Measurements from ENCODE around the gene OTUD1.
A peak's percentile ranks its signal among the peaks of the same experiment; 100 is the strongest.

OTUD1 gene

GRCh38 chr10:23412223-23412622 lies 26.7 kb upstream of the OTUD1 start:
- DNase-seq: no peak
- ChIA-PET CTCF (no interaction called here), POLR2A (no interaction called here)
- Histone ChIP-seq H3K9me3 (ENCODE audit: control extremely low read depth in 1 of 5, control insufficient read depth in 4 of 5, insufficient read depth in 2 of 5, low read depth in 1 of 5, low read length in 4 of 5) (no peaks in the 10 kb centered on the region), H3K27me3 (replicated peaks in 2 of 5; ENCODE audit: control insufficient read depth in 4 of 5, insufficient read depth in 5 of 5, low read length in 4 of 5) (no peaks in the 10 kb centered on the region), H3K27ac (ENCODE audit: insufficient read depth in 1 of 2, low read depth in 1 of 2, low read length in 2 of 2, poor library complexity in 1 of 2, severe bottlenecking in 2 of 2) (no peak overlapping the region), H3K4me3 (ENCODE audit: control insufficient read depth in 1 of 7, extremely low read depth in 1 of 7, insufficient read depth in 4 of 7, low read depth in 2 of 7, low read length in 6 of 7) (no peak overlapping the region), H3K4me1 (ENCODE audit: control extremely low read depth in 1 of 4, control insufficient read depth in 4 of 4, insufficient read depth in 4 of 4, low read length in 3 of 4) (no peaks in the 10 kb centered on the region), H3K36me3 (ENCODE audit: control insufficient read depth in 4 of 4, insufficient read depth in 4 of 4, low read length in 3 of 4) (no peaks in the 10 kb centered on the region)
- no CpG with 5 or more reads among the region's 2 CpGs for WGBS (ENCODE audit: insufficient coverage)

GRCh38 chr10:23413629-23414089 lies 25.2 kb upstream of the OTUD1 start:
- no peak overlapping the region for H3K4me3 ChIP-seq (ENCODE audit: control insufficient read depth in 1 of 7, extremely low read depth in 1 of 7, insufficient read depth in 4 of 7, low read depth in 2 of 7, low read length in 6 of 7)
- no peaks in the 10 kb centered on the region for H3K27me3 ChIP-seq (replicated peaks in 2 of 5; ENCODE audit: control insufficient read depth in 4 of 5, insufficient read depth in 5 of 5, low read length in 4 of 5)
- no peaks in the 10 kb centered on the region for H3K4me1 ChIP-seq (ENCODE audit: control extremely low read depth in 1 of 4, control insufficient read depth in 4 of 4, insufficient read depth in 4 of 4, low read length in 3 of 4)
- no peak overlapping the region for H3K27ac ChIP-seq (ENCODE audit: insufficient read depth in 1 of 2, low read depth in 1 of 2, low read length in 2 of 2, poor library complexity in 1 of 2, severe bottlenecking in 2 of 2)
- WGBS (ENCODE audit: insufficient coverage): no CpG with 5 or more reads among the region's 5 CpGs
- CTCF ChIA-PET: no interaction called here
- POLR2A ChIA-PET: no interaction called here
- peak in 1 of 3 donors; percentile 6 for DNase-seq
- H3K36me3 ChIP-seq (ENCODE audit: control insufficient read depth in 4 of 4, insufficient read depth in 4 of 4, low read length in 3 of 4): no peaks in the 10 kb centered on the region
- H3K9me3 ChIP-seq (ENCODE audit: control extremely low read depth in 1 of 5, control insufficient read depth in 4 of 5, insufficient read depth in 2 of 5, low read depth in 1 of 5, low read length in 4 of 5): no peaks in the 10 kb centered on the region

- Histone ChIP-seq H3K4me1 (ENCODE audit: control extremely low read depth in 1 of 4, control insufficient read depth in 4 of 4, insufficient read depth in 4 of 4, low read length in 3 of 4) (no peaks in the 10 kb centered on the region), H3K4me3 (ENCODE audit: control insufficient read depth in 1 of 7, extremely low read depth in 1 of 7, insufficient read depth in 4 of 7, low read depth in 2 of 7, low read length in 6 of 7) (no peak overlapping the region), H3K9me3 (ENCODE audit: control extremely low read depth in 1 of 5, control insufficient read depth in 4 of 5, insufficient read depth in 2 of 5, low read depth in 1 of 5, low read length in 4 of 5) (no peaks in the 10 kb centered on the region), H3K27me3 (replicated peaks in 2 of 5; ENCODE audit: control insufficient read depth in 4 of 5, insufficient read depth in 5 of 5, low read length in 4 of 5) (no peaks in the 10 kb centered on the region), H3K27ac (ENCODE audit: insufficient read depth in 1 of 2, low read depth in 1 of 2, low read length in 2 of 2, poor library complexity in 1 of 2, severe bottlenecking in 2 of 2) (no peak overlapping the region), H3K36me3 (ENCODE audit: control insufficient read depth in 4 of 4, insufficient read depth in 4 of 4, low read length in 3 of 4) (no peaks in the 10 kb centered on the region)
- CTCF ChIA-PET: no interaction called here
- POLR2A ChIA-PET: no interaction called here
- 88% methylated on average over 1 of the region's 2 CpGs for WGBS (ENCODE audit: insufficient coverage)
- DNase-seq: no peak
Measured at GRCh38 chr10:23414658-23415057, 24.2 kb upstream of the OTUD1 start.

- Histone ChIP-seq H3K27me3 (replicated peaks in 2 of 5; ENCODE audit: control insufficient read depth in 4 of 5, insufficient read depth in 5 of 5, low read length in 4 of 5) (no peaks in the 10 kb centered on the region), H3K4me1 (ENCODE audit: control extremely low read depth in 1 of 4, control insufficient read depth in 4 of 4, insufficient read depth in 4 of 4, low read length in 3 of 4) (no peaks in the 10 kb centered on the region), H3K27ac (ENCODE audit: insufficient read depth in 1 of 2, low read depth in 1 of 2, low read length in 2 of 2, poor library complexity in 1 of 2, severe bottlenecking in 2 of 2) (no peak overlapping the region), H3K9me3 (ENCODE audit: control extremely low read depth in 1 of 5, control insufficient read depth in 4 of 5, insufficient read depth in 2 of 5, low read depth in 1 of 5, low read length in 4 of 5) (no peaks in the 10 kb centered on the region), H3K4me3 (ENCODE audit: control insufficient read depth in 1 of 7, extremely low read depth in 1 of 7, insufficient read depth in 4 of 7, low read depth in 2 of 7, low read length in 6 of 7) (no peak overlapping the region), H3K36me3 (ENCODE audit: control insufficient read depth in 4 of 4, insufficient read depth in 4 of 4, low read length in 3 of 4) (no peaks in the 10 kb centered on the region)
- ChIA-PET CTCF (no interaction called here), POLR2A (no interaction called here)
- WGBS (ENCODE audit: insufficient coverage): 88% methylated on average over 1 of the region's 1 CpG
- no peak for DNase-seq
Measured at GRCh38 chr10:23417254-23417653, 21.6 kb upstream of the OTUD1 start.

- 90% methylated on average over 2 of the region's 3 CpGs for WGBS (ENCODE audit: insufficient coverage)
- no peaks in the 10 kb centered on the region for H3K27me3 ChIP-seq (replicated peaks in 2 of 5; ENCODE audit: control insufficient read depth in 4 of 5, insufficient read depth in 5 of 5, low read length in 4 of 5)
- ChIA-PET CTCF (no interaction called here), POLR2A (no interaction called here)
- H3K4me3 ChIP-seq (ENCODE audit: control insufficient read depth in 1 of 7, extremely low read depth in 1 of 7, insufficient read depth in 4 of 7, low read depth in 2 of 7, low read length in 6 of 7): no peak overlapping the region
- DNase-seq: no peak
- H3K9me3 ChIP-seq (ENCODE audit: control extremely low read depth in 1 of 5, control insufficient read depth in 4 of 5, insufficient read depth in 2 of 5, low read depth in 1 of 5, low read length in 4 of 5): no peaks in the 10 kb centered on the region
- H3K4me1 ChIP-seq (ENCODE audit: control extremely low read depth in 1 of 4, control insufficient read depth in 4 of 4, insufficient read depth in 4 of 4, low read length in 3 of 4): no peaks in the 10 kb centered on the region
- no peaks in the 10 kb centered on the region for H3K36me3 ChIP-seq (ENCODE audit: control insufficient read depth in 4 of 4, insufficient read depth in 4 of 4, low read length in 3 of 4)
- no peak overlapping the region for H3K27ac ChIP-seq (ENCODE audit: insufficient read depth in 1 of 2, low read depth in 1 of 2, low read length in 2 of 2, poor library complexity in 1 of 2, severe bottlenecking in 2 of 2)
Measured at GRCh38 chr10:23418051-23418681, 20.7 kb upstream of the OTUD1 start.

GRCh38 chr10:23419201-23419600 lies 19.7 kb upstream of the OTUD1 start:
- DNase-seq: no peak
- no peaks in the 10 kb centered on the region for H3K4me1 ChIP-seq (ENCODE audit: control extremely low read depth in 1 of 4, control insufficient read depth in 4 of 4, insufficient read depth in 4 of 4, low read length in 3 of 4)
- H3K36me3 ChIP-seq (ENCODE audit: control insufficient read depth in 4 of 4, insufficient read depth in 4 of 4, low read length in 3 of 4): no peaks in the 10 kb centered on the region
- no peaks in the 10 kb centered on the region for H3K9me3 ChIP-seq (ENCODE audit: control extremely low read depth in 1 of 5, control insufficient read depth in 4 of 5, insufficient read depth in 2 of 5, low read depth in 1 of 5, low read length in 4 of 5)
- no peak overlapping the region for H3K4me3 ChIP-seq (ENCODE audit: control insufficient read depth in 1 of 7, extremely low read depth in 1 of 7, insufficient read depth in 4 of 7, low read depth in 2 of 7, low read length in 6 of 7)
- H3K27ac ChIP-seq (ENCODE audit: insufficient read depth in 1 of 2, low read depth in 1 of 2, low read length in 2 of 2, poor library complexity in 1 of 2, severe bottlenecking in 2 of 2): no peak overlapping the region
- H3K27me3 ChIP-seq (replicated peaks in 2 of 5; ENCODE audit: control insufficient read depth in 4 of 5, insufficient read depth in 5 of 5, low read length in 4 of 5): no peaks in the 10 kb centered on the region
- CTCF ChIA-PET: no interaction called here
- WGBS (ENCODE audit: insufficient coverage): 95% methylated on average over 4 of the region's 5 CpGs
- POLR2A ChIA-PET: no interaction called here

- POLR2A ChIA-PET: no interaction called here
Measured at GRCh38 chr10:23419655-23420329, 19.1 kb upstream of the OTUD1 start.

More at GRCh38 chr10:23419655-23420329, 19.1 kb upstream of the OTUD1 start:
- 100% methylated on average over 4 of the region's 7 CpGs for WGBS (ENCODE audit: insufficient coverage)
- Histone ChIP-seq H3K9me3 (ENCODE audit: control extremely low read depth in 1 of 5, control insufficient read depth in 4 of 5, insufficient read depth in 2 of 5, low read depth in 1 of 5, low read length in 4 of 5) (no peaks in the 10 kb centered on the region), H3K36me3 (ENCODE audit: control insufficient read depth in 4 of 4, insufficient read depth in 4 of 4, low read length in 3 of 4) (no peaks in the 10 kb centered on the region), H3K4me1 (ENCODE audit: control extremely low read depth in 1 of 4, control insufficient read depth in 4 of 4, insufficient read depth in 4 of 4, low read length in 3 of 4) (no peaks in the 10 kb centered on the region), H3K4me3 (ENCODE audit: control insufficient read depth in 1 of 7, extremely low read depth in 1 of 7, insufficient read depth in 4 of 7, low read depth in 2 of 7, low read length in 6 of 7) (no peak overlapping the region), H3K27ac (ENCODE audit: insufficient read depth in 1 of 2, low read depth in 1 of 2, low read length in 2 of 2, poor library complexity in 1 of 2, severe bottlenecking in 2 of 2) (no peak overlapping the region), H3K27me3 (replicated peaks in 2 of 5; ENCODE audit: control insufficient read depth in 4 of 5, insufficient read depth in 5 of 5, low read length in 4 of 5) (no peaks in the 10 kb centered on the region)
- no peak for DNase-seq
- CTCF ChIA-PET: no interaction called here
